GM19193 (cell line): ENCODE data around the gene YIF1B.

Source experiments
- POLR2A ChIP-seq: IDR thresholded peaks from 4 replicates; pipeline ENCODE4 v1.6.1; 2011; ENCODE audit not compliant: insufficient read depth, insufficient read length; ENCODE audit errors: extremely low read depth

Gene YIF1B

DNA sequence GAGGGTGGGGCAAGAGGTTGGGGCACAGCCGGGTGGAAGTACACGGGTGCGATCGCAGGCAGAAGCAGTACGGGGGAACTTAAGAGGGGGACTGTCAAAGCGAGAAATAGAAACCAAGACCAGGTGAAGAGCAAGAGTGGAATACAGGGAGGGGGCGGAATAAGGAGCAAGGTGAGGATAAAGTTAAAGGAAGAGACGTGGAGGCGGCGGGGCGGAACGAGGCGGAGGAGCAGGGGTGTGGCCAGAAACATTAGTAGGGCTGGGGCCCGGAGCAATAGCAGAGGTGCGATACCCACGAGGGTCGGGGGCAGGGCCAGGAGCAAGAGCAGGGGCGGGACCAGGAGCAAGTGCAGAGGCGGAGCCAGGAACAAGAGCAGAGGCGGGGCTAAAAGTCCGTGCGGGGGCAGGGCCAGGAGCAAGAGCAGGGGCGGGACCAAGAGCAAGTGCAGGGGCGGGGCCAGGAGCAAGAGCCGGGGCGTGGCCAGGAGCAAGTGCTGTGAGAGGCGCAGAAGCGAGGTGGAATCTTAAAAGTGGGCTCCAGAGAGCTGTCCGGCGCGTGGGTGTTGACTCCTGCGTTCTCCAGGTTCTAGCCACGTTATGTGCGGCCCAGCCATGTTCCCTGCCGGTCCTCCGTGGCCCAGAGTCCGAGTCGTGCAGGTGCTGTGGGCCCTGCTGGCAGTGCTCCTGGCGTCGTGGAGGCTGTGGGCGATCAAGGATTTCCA, 21.1 kb upstream of the YIF1B start:
- peak; percentile 34 for TF ChIP-seq POLR2A

DNA sequence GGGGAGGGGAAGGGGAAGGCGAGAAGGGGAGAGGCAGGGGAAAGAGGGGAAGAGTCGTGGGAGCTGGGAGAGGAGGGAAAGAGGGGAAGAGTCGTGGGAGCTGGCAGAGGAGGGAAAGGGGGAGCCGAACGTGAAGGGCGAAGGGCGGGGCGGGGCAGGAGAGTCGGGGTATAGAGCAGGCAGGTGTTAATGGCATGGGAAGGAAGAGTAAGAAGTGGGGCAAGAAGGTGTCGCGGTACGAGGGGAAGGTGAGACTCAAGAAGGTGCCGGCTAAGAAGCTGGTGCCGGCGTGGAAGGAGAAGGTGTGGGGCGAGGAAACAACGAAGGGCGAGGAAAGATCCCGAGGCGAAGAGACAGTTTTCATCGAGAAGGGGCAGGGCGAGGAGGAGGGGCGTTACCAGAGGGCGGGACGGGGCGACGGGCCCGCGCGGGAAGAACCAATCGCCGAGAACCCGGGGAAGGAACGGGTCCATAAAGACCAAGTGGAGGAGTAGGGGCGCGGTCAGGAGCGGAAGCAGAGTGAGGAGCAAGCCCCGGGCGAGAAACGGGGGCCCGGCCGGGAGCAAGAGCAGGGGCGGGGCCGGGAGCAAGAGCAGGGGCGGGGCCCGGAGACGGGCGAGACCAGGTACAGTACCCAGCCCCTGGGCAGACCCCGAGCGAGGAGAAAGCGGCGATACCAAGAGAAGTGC, 20.3 kb upstream of the YIF1B start:
- TF ChIP-seq POLR2A = peak; percentile 57

DNA sequence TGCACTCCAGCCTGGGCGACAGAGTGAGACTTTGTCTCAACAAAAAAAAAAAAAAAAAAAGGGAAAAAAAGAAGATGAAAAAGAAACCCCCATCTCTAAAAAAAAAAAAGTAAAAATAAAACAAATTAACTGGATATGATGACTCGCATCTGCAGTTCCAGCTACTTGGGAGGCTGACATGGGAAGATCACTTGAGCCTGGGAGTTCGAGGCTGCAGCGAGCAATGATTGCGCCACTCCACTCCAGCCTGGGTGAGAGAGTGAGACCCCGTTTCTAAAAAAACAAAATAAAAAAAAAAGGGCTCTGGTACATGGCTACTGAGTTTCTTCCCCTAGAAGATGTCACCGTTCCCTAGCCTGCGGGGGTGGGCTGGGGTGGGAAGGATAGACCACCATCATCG, 17.5 kb upstream of the YIF1B start:
- no peak for TF ChIP-seq POLR2A

DNA sequence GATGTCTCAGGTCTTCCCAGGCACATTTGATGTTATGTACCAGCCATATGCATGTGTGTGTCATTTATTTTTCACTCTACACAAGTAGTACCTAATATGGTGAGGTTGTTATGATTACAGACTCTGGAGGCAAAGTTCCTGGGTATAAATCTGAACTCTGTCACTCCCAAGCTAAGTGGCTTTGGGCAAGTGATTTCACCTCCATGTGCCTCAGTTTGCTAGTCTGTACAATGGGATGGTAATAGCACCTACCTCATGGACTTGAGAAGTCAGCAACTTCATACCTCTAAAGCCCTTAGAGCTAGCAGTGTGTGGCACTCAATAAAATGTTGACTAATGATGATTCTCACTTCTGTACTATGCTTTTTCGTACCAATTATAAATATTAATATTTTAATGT, 16.0 kb upstream of the YIF1B start:
- TF ChIP-seq POLR2A = no peak

DNA sequence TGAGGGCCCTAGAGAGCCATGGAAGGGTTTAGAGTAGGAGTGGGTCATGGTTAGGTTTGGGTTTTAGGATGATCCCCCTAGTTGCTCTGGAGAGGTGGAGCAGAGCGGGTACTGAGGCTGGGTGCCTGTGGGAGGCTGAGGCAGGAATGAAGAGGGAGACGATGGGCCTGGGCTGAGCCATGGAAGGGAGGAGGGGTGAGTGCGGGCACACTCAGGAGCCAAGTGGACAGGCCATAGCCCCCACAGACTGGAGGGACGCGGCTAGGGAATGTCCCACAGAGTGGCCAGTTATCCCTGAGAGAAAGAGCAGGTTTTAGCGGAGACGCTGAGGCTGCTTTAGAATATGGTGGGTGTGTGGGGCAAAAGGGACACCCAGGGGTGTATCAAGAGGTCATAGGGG, 13.9 kb upstream of the YIF1B start:
- no peak for TF ChIP-seq POLR2A

DNA sequence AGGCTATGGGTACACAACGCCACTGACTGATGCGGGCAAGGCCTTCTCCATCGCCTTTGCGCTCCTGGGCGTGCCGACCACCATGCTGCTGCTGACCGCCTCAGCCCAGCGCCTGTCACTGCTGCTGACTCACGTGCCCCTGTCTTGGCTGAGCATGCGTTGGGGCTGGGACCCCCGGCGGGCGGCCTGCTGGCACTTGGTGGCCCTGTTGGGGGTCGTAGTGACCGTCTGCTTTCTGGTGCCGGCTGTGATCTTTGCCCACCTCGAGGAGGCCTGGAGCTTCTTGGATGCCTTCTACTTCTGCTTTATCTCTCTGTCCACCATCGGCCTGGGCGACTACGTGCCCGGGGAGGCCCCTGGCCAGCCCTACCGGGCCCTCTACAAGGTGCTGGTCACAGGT, 10.8 kb upstream of the YIF1B start:
- TF ChIP-seq POLR2A = no peak

DNA sequence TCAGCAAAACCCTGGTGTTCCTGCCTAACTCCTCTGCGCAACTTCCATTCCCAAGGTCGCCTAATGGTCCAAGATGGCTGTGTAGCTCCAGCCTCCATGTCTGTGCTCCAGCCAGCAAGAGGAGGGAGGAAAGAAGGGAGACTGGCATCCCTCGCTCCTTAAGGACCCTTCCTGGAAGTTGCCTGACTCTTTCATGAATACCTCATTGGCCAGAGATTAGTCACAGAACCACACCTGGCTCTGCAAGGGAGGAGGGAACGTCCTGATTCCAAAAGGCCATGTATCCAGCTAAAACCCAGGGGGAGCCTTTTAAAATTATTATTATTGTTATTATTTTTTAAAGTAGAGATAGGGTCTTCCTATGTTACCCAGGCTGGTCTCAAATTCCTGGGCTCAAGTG, 8.7 kb upstream of the YIF1B start:
- no peak for TF ChIP-seq POLR2A

DNA sequence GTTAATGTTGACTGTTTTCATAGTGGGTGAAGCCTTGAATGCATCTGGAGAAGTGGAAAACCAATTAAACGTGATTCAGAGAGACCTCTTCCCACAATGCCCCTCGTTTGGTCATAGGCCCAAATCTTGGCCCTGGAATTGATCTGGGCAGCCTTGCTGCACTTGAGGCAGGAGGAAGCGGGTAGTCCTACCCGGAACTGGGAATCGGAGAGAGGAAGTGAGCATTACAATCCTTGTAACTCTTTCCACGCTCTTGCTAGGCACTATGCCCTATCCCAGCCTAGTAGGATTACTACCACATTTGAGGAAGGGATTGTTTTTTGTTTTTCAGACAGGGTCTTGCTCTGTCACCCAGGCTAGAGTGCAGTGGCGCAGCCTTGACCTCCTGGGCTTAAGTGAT, 7.5 kb upstream of the YIF1B start:
- TF ChIP-seq POLR2A = no peak

DNA sequence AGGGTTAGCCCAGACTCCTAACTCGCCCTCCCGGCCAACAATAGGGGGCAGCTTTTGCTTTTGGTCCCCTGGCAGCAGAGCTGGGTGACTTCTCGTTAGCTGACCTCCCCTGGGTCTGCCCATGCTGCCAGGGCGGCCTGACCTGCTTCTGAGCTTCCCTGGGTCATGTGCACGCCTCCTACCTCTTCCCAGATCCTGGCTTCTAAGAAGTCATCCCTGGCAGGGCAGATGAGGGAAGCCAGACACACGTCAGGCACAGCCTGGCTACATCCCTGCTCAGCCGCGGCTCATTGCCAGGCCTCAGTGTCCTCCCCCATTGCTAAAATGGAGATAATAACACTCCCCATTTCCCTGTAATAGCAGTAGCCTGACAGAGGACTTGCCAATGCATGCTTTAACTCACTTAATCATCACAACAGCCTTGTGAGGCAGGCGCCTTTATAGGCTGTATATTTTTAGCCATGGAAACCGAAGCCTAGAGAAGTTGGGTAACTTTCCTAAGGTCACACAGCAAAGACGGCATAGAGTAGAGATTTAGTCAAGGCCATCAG, 6.0 kb upstream of the YIF1B start:
- no peak for TF ChIP-seq POLR2A

DNA sequence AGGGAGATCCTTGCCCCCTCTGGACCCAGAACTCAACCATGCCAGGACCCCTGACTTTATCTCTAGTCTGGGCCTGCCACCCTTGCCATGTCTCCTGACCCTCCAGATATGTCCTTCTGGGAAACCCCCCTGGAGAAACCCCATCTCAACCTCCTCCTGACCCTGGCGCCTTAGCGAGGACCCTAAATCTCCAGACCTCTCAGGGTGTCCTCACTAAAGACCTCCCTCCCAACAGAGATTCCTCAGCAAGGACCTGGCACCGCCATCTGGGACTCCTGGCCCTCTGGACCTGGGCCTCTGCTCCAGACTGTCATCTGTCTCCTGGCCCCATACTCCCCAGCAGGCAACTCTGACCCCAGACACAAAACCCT, 5.2 kb upstream of the YIF1B start:
- TF ChIP-seq POLR2A = no peak

DNA sequence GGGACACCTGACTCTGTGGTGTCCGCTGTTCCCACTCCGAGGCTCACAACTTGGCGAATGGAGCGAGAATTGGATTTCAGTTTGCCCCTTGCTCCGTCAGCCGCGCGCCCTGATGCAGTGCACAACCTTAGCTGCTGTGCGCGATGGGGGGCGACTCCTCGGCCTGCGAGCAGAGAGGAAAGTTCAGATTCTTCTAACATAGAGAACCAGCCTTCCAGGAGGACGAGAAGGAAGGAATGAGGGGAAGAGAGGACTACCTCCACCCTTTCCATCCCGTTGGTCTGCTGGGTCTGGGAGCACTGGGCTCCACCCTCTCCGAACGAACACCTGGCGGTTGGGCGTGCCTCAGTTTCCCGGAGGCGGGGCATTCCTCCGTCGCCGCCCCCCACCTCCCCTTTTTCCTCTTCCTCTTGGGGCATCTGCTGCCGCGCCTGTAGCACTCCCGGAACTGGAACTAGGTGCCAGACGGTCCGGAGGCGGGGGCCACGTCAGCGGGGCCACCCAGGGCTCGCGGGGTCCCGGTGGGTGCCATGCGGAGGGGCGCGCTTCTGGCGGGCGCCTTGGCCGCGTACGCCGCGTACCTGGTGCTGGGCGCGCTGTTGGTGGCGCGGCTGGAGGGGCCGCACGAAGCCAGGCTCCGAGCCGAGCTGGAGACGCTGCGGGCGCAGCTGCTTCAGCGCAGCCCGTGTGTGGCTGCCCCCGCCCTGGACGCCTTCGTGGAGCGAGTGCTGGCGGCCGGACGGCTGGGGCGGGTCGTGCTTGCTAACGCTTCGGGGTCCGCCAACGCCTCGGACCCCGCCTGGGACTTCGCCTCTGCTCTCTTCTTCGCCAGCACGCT, 3.9 kb upstream of the YIF1B start, which contains the start of gene KCNK6:
KCNK6 (plus strand) TSS at position 425 of the 838 bp plus-strand sequence; CDS start at position 531, 106 bp downstream.
- no peak for TF ChIP-seq POLR2A

DNA sequence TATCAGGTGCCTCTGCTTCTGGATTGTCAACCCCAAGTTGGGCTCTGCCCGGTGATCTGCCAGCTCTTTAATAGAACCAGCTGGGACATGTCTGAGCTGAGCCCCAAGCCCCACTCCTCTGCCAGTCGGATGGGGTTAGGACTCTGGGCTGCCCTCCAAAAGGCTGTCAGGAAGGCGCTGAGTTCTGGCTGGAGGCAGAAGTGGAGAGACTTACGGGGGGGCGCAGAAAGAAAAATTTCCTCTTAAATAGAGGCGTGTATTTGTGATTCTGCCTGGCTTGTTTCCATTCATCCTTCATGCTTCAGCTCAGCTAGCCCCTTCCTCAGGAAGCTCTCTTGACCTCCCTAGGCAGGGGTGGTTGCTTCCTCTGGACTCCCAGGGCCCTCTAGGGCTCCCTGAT, 2.9 kb upstream of the YIF1B start:
- no peak for TF ChIP-seq POLR2A

DNA sequence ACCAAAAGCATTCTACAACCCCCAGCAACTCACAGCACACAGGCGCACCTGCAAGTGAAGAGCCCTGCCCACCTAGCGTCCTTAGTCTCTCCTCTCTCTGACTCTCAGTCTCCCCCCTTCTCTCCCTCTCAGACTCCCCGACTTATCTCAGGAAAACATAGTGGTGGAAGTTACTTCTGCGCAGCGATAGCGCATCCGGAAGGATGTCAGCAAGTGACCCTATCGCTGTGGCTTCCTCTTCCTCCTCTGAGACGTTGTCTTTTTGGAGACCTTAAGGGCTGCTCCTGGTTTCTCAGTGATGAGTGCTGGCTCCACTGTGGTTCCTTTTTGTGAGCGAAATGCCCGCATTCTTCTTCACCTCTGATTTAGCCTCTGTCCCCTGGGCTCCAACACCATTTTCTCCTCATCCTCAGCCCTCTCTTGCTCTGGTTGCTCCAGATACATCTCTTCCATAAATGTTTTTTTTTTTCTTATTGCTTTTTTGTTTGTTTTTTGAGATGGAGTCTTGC, 1.4 kb upstream of the YIF1B start:
- TF ChIP-seq POLR2A = no peak

DNA sequence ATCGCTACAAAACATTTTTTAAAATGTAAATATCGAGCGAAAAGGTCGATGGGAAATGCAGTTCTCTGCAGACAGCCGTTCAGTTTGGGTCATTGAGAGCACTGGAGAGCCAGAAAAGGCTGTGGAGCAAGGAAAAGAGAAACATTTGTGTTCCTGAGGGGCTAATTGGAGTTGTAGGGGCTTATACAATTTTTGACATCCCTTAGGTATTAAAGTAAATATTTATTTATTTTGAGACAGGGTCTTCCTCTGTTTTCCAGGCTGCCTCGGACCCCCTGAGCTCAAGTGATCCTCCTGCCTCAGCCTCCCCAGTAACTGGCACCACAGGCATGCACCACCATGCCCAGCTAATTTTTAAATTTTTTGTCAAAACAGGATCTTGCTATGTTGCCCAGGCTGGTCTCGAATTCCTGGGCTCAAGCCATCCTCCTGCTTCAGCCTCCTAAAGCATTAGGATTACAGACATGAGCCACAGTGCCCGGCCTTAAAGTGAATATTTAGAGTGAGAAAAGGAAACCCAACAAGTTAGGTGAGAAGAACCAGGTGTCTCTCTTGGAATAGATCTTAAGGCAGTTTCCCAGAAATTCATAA, 825 bp upstream of the YIF1B start:
- TF ChIP-seq POLR2A = no peak

DNA sequence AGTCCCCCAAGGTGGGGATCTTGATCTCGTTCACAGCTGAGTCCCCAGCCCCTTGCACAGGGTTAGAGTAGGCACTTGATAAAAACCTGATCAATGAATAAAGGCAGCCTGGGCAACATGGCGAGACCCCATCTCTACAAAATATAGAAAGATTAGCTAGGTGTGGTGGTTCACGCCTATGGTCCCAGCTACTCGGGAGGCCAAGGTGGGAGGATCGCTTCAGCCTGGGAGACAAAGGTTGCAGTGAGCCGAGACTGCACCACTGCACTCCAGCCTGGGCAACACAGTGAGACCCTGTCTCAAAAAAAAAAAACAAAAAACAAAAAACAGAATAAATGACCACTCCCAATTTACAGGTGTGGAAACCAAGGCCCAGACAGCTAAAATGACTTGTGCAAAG, 4.8 kb downstream of the YIF1B start:
- TF ChIP-seq POLR2A = no peak
